GM12864 (cell line): ENCODE results near the gene DGKI.

Source experiments
- DNase-seq: peaks from one replicate; pipeline ENCODE4 v3.0.0-alpha.2; 2011; ENCODE audit warnings: low read depth
- H3K4me3 ChIP-seq: 2 replicates; pipeline ENCODE4 v1.5.1; 2011; ENCODE audit warnings: mild to moderate bottlenecking, low read depth, low read length, control low read depth
- CTCF ChIP-seq: IDR thresholded peaks from 2 replicates; pipeline ENCODE4 v1.5.1; 2011; ENCODE audit warnings: low read depth, mild to moderate bottlenecking, moderate library complexity, low read length, control low read depth, inconsistent platforms; ENCODE audit errors: missing control alignments

DGKI gene

GRCh38 chr7:137847568-137848050 is 835 bp upstream of the DGKI start:
- no peak for DNase-seq
- no peak overlapping the region for H3K4me3 ChIP-seq
- no peak for TF ChIP-seq CTCF

GRCh38 chr7:137846549-137846826 is 286 bp downstream of the DGKI start:
- no peak overlapping the region for H3K4me3 ChIP-seq
- no peak for TF ChIP-seq CTCF
- DNase-seq = no peak

GRCh38 chr7:137844677-137845425 is 1.9 kb downstream of the DGKI start:
- DNase-seq = no peak
- H3K4me3 ChIP-seq = no peak overlapping the region
- no peak for TF ChIP-seq CTCF

- H3K4me3 ChIP-seq = no peak overlapping the region
- TF ChIP-seq CTCF = no peak
- no peak for DNase-seq
Observed at GRCh38 chr7:137839903-137840779, 6.6 kb downstream of the DGKI start.

- no peak for DNase-seq
- no peak overlapping the region for H3K4me3 ChIP-seq
- TF ChIP-seq CTCF = no peak
Observed at GRCh38 chr7:137838706-137839315, 8.0 kb downstream of the DGKI start.

- no peak for TF ChIP-seq CTCF
- no peak for DNase-seq
- no peak overlapping the region for H3K4me3 ChIP-seq
Observed at GRCh38 chr7:137836541-137836940, 10.2 kb downstream of the DGKI start.
